ENCODE results near the gene POLR2C.

GRCh38 chr16:57505169-57505568 is 42.7 kb downstream of the POLR2C start:
- TF ChIP-seq POLR2A (IDR thresholded peaks at IDR 0.05) (no peak), CTCF (IDR thresholded peaks at IDR 0.05) (no peak)

All from lower leg skin (tissue), 3 donors.